ENCODE data around the gene VASP.

- TF ChIP-seq CTCF (conservative IDR thresholded peaks at IDR 0.05; ENCODE audit: low read length): no peak
- TF ChIP-seq EZH2phosphoT487 (IDR thresholded peaks at IDR 0.05; ENCODE audit: borderline replicate concordance): no peak
Measured at GRCh38 chr19:45472563-45473366, 34.5 kb upstream of the VASP start.
